Measurements from ENCODE around the gene FXYD5. TPM values are rescaled to one million over a fixed set of nuclear protein-coding genes. Genes with fewer than 3 reads are reported as not detected.

Gene FXYD5
- total and polyA plus RNA-seq, 9 of the 15 experiments (the other 6 are each of a cell fraction or from before 2014, with no cell fraction given) = 104 to 537 (median 174) TPM

DNA sequence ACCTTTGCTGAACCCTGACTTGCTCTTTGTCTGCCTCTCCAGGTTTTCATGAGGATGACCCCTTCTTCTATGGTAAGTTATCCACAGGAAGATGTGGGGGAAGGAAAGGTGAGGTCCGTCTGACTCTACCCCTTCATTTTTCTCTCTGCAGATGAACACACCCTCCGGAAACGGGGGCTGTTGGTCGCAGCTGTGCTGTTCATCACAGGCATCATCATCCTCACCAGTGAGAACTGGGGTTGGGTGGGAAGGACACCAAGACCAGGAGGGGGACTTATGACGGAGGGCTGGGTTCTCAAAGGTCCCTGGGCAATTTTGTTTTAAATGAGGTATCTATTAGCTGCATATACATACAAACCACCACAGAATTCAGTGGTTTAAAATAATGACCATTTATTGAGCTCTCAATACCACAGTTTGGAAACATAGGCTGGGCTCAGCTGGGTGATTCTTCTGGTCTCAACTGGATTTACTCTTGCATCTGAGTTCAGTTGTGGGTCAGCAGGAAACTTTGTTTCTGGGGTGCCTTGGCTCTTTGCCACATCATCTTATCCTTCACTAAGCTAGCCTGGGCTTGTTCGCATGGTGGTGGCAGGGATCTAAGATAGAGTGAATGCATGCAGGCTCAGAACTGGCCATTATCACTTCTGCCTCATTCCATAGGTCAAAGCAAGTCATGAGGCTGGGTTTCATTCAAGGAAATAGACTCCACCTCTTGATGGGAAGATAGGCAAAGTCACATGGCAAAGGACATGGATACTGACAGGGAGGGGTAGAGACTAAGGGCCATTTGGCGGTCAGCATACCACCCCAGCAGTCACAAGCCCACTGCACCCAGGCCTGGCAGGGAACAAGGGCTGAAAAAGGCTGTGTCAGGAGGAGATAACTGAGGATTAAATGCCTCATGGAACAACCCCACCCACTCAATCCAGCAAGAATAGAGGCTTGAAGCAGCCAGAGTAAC lies 11.8 kb downstream of the FXYD5 start (continued):
- TF ChIP-seq, protein P1, sequence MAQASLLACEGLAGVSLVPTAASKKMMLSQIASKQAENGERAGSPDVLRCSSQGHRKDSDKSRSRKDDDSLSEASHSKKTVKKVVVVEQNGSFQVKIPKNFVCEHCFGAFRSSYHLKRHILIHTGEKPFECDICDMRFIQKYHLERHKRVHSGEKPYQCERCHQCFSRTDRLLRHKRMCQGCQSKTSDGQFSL (CRISPR knock-in tag; IDR thresholded peaks at IDR 0.05) = no peak
- TF ChIP-seq, protein P1 (tag; IDR thresholded peaks at IDR 0.05) = no peak
- no peak for TF ChIP-seq STAT5B (CRISPR knock-in tag; IDR thresholded peaks at IDR 0.05)
- no peak for TF ChIP-seq RBM15 (IDR thresholded peaks at IDR 0.05; ENCODE audit: insufficient read depth, low read length)
- peak; percentile 32; the same call in 1 of the 2 replicates for TF ChIP-seq ZNF644 (tag; IDR thresholded peaks at IDR 0.05; ENCODE audit: low read depth)
- peak; percentile 12 for TF ChIP-seq DACH1 (IDR thresholded peaks at IDR 0.05; ENCODE audit: partially characterized antibody)
- TF ChIP-seq, protein P2, sequence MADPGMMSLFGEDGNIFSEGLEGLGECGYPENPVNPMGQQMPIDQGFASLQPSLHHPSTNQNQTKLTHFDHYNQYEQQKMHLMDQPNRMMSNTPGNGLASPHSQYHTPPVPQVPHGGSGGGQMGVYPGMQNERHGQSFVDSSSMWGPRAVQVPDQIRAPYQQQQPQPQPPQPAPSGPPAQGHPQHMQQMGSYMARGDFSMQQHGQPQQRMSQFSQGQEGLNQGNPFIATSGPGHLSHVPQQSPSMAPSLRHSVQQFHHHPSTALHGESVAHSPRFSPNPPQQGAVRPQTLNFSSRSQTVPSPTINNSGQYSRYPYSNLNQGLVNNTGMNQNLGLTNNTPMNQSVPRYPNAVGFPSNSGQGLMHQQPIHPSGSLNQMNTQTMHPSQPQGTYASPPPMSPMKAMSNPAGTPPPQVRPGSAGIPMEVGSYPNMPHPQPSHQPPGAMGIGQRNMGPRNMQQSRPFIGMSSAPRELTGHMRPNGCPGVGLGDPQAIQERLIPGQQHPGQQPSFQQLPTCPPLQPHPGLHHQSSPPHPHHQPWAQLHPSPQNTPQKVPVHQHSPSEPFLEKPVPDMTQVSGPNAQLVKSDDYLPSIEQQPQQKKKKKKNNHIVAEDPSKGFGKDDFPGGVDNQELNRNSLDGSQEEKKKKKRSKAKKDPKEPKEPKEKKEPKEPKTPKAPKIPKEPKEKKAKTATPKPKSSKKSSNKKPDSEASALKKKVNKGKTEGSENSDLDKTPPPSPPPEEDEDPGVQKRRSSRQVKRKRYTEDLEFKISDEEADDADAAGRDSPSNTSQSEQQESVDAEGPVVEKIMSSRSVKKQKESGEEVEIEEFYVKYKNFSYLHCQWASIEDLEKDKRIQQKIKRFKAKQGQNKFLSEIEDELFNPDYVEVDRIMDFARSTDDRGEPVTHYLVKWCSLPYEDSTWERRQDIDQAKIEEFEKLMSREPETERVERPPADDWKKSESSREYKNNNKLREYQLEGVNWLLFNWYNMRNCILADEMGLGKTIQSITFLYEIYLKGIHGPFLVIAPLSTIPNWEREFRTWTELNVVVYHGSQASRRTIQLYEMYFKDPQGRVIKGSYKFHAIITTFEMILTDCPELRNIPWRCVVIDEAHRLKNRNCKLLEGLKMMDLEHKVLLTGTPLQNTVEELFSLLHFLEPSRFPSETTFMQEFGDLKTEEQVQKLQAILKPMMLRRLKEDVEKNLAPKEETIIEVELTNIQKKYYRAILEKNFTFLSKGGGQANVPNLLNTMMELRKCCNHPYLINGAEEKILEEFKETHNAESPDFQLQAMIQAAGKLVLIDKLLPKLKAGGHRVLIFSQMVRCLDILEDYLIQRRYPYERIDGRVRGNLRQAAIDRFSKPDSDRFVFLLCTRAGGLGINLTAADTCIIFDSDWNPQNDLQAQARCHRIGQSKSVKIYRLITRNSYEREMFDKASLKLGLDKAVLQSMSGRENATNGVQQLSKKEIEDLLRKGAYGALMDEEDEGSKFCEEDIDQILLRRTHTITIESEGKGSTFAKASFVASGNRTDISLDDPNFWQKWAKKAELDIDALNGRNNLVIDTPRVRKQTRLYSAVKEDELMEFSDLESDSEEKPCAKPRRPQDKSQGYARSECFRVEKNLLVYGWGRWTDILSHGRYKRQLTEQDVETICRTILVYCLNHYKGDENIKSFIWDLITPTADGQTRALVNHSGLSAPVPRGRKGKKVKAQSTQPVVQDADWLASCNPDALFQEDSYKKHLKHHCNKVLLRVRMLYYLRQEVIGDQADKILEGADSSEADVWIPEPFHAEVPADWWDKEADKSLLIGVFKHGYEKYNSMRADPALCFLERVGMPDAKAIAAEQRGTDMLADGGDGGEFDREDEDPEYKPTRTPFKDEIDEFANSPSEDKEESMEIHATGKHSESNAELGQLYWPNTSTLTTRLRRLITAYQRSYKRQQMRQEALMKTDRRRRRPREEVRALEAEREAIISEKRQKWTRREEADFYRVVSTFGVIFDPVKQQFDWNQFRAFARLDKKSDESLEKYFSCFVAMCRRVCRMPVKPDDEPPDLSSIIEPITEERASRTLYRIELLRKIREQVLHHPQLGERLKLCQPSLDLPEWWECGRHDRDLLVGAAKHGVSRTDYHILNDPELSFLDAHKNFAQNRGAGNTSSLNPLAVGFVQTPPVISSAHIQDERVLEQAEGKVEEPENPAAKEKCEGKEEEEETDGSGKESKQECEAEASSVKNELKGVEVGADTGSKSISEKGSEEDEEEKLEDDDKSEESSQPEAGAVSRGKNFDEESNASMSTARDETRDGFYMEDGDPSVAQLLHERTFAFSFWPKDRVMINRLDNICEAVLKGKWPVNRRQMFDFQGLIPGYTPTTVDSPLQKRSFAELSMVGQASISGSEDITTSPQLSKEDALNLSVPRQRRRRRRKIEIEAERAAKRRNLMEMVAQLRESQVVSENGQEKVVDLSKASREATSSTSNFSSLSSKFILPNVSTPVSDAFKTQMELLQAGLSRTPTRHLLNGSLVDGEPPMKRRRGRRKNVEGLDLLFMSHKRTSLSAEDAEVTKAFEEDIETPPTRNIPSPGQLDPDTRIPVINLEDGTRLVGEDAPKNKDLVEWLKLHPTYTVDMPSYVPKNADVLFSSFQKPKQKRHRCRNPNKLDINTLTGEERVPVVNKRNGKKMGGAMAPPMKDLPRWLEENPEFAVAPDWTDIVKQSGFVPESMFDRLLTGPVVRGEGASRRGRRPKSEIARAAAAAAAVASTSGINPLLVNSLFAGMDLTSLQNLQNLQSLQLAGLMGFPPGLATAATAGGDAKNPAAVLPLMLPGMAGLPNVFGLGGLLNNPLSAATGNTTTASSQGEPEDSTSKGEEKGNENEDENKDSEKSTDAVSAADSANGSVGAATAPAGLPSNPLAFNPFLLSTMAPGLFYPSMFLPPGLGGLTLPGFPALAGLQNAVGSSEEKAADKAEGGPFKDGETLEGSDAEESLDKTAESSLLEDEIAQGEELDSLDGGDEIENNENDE (IDR thresholded peaks at IDR 0.05; ENCODE audit: low read depth, low read length) = no peak
- TF ChIP-seq ZFP1 (CRISPR knock-in tag; IDR thresholded peaks at IDR 0.05) = 0 out of 2 replicates have a peak, but pooled peaks have one; percentile 45
- TF ChIP-seq, protein P3, sequence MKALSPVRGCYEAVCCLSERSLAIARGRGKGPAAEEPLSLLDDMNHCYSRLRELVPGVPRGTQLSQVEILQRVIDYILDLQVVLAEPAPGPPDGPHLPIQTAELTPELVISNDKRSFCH (CRISPR knock-in tag; IDR thresholded peaks at IDR 0.05) = no peak
- TF ChIP-seq, protein P3 (tag; IDR thresholded peaks at IDR 0.05) = peak; percentile 58; the same call in 1 of the 2 replicates
- TF ChIP-seq ZBTB1 (CRISPR knock-in tag; IDR thresholded peaks at IDR 0.05; ENCODE audit: borderline replicate concordance, low read depth) = no peak
- TF ChIP-seq ZNF830 (CRISPR knock-in tag; IDR thresholded peaks at IDR 0.05) = no peak
- TF ChIP-seq TBP (optimal IDR thresholded peaks at IDR 0.05; ENCODE audit: low read depth, low read length) = peak; percentile 70
- no peak for TF ChIP-seq TAF15 (IDR thresholded peaks at IDR 0.05; ENCODE audit: low read depth, low read length)
